Glomerular visceral epithelial cell (primary cell): ENCODE results near the gene HS6ST1.

Experiments
- DNase-seq: peaks from one replicate; pipeline ENCODE4 v3.0.0-alpha.2; 2016; ENCODE audit errors: extremely low spot score

HS6ST1 gene

DNA sequence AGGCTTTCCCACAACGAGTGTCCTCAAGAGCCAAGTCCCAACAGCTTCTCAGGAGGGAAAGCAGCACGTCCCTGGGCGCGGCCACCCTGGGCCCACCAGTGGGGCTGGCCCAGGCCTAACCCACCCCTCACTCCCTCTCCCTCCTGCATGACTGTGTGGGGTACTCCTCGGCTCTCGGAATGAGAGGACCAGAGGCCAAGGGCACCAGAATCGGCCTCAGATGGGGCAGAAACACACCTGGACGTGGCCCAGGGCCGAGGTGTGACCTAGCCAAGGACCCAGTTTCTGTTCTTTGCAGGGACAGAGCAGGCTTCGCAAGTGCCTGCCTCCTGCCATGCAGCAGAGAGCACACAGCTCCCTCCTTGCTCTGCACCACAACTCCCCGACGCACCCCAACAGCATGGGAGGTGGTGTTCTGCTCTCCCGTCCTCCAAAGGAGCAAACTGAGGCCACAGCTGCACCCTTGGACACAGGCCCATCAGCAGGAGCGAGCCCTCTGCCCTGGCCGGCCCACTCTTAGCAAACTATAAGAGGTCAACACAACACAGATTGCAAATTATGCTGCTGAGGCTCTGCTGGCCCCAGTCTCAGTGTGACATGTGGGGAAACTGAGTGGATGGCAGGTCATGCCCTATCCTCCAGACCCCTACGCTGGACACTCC lies 19.7 kb downstream of the HS6ST1 start:
- DNase-seq: no peak

- DNase-seq: no peak
Observed at GRCh38 chr2:128298286-128298685, 20.4 kb downstream of the HS6ST1 start.

DNA sequence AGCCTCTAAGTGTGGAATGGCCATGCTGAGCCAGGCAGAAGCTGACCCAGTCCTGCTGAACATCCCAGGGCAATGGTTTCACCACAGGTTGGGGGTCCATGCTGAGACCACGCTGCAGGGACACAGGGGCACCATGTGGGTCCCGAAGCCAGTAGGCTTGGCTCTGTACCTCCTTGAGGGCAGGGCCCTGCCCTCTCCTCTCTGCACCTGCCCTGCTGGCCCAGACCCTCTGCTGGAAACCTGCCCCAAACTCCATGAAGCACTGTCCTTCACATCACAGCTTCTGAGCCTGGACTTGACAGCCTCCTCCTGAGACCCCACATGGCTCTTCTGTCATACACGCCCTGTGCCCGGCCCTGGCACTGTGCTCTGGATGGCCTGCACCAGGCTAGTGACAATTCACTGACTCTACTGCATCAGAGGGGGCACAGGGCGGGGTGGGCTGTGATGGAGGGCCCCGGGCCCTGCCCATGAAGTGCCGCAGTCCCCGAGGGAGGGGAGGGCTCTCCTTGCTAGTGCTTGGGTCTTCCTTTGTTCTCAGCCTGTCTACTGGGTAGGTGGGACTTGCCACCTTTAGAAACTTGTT lies 24.7 kb downstream of the HS6ST1 start:
- DNase-seq: no peak

DNA sequence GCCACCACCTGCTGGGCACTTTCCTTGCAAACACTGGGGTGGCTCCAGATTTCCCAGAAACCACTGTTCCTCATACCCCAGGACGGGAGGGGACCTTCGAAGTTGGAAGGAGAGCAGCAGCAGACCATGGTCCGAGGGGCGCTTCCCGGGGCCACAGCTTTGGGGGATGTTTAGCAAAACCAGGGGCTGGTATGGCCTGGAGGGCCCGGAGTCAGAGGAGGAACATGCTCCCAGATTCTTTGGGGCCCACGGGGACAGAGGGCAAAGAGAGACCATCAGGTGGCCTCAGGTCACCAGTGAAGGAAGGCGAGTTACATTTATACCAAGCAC lies 25.3 kb downstream of the HS6ST1 start:
- DNase-seq: no peak

- peak; percentile 16 for DNase-seq
Observed at GRCh38 chr2:128292599-128293425, 25.9 kb downstream of the HS6ST1 start.

DNA sequence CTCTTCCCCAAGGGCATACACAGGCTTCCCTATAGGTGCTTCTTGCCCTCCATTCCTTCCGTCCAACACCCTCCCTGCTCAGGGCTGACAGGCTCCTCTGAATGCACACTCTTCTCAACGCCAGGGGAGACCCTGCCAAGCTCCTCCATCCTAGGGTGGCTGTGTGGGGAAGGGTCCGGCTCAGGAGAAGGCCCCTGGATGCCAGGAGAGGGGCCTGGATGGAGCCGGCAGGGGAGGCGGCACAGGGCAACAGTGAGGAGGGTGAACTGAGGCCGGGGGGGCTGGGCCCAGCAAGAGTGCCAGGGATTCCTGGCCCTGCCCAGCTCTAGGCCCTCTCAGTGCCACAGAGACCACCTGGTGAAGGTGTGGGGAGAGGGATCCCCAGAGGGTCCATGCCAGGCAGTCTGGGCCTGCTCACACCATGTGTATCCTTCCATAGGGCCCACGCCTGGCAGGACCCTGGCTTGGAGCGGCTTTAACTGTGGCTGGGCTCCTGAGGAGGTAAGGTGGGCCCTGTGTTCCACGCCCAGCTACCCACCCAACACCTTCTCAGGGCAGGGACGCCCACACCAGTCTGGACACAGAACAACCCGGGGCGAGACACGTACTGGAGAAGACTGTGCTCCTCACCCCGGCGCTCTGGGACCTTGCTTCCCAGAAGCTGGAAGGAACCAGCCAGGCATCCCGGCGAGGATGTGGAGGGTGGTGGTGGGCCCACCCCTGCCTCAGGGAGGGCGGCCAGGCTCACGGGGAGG lies 26.6 kb downstream of the HS6ST1 start:
- DNase-seq: no peak

GRCh38 chr2:128291161-128291843 lies 27.4 kb downstream of the HS6ST1 start:
- no peak for DNase-seq

- DNase-seq: no peak
Observed at GRCh38 chr2:128290356-128290755, 28.3 kb downstream of the HS6ST1 start.

DNA sequence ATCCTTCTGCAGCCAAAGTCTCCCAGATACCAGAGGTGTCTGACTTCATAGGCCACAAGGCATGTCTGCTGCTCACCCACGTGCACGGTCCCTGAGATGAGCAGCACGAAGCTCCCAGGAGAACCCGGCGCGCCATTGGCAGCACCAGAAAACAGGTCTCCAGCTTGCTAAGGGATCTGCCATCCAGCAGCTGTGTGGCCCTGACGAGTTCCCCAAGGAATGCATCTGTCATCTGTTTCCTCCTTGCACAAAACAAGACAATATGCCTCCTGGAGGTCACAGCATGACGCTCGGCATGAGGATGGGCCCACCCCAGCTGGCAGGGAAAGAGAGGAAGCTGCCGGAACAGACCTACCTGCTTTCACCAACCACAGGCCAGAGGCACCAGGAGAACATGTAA lies 29.2 kb downstream of the HS6ST1 start:
- DNase-seq: no peak

DNA sequence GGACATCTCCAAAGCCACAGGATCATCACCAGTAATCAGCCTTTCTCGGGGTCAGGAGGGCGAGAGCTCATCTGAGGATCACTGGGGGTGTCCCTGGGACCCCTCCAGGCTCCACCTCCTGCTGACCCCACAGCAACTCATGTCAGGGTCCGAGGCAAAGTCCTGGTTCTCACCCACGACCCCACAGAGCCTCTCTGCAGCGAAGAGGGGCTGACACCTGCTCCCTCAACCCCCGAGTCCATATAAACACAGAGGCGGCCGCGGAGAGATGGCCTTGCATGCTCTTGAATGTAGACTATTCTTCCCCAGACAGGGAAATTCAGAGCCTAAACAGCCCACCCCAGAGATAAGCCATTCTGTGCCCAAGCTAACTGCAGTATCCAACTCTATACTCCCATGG lies 29.9 kb downstream of the HS6ST1 start:
- no peak for DNase-seq

DNA sequence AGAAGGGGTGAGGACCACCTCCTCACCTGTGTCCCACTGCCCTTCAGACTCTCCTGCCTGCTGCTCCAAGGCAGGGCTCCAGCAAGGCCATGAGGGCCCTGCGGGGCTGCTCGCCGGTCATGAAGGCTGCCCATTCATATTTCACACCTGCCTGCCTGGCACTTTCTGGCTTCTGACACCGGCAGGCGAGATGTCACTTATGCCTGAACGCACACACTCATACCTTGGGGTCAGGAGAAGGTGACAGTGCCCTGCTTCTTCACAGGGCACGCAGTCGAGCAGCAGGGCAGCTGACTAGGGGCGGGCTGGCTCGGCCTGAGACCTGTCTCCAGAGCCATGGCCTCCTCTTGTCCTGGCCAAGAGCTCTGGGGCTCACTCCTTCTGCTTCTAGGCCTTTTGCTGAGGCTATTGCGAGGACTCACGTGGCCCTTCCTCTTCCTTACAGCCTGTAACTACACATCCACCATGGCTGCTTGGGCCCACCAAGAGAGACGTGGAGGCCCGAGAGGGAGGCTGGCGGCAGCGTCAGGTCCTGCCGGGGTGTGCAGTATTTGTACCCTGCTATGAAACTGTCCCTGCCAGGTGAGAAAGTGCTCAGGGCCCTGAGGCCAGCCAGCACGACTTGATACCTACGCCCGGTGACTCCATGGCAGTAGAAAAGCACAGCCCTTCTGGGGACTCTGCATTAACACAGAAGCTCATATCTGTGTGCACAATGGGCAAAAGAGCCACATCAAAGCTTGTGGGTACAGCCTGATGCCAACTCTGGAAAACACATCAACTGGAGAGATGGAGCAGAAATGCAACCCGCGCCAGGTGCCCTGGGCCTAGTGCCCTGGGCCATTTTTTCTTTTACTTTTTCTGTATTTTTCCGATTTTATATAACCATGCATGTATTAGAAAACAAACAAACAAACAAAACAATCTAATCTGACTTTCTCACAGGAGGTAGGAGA lies 30.6 kb downstream of the HS6ST1 start:
- no peak for DNase-seq

GRCh38 chr2:128286905-128287779 lies 31.5 kb downstream of the HS6ST1 start:
- DNase-seq: no peak

DNA sequence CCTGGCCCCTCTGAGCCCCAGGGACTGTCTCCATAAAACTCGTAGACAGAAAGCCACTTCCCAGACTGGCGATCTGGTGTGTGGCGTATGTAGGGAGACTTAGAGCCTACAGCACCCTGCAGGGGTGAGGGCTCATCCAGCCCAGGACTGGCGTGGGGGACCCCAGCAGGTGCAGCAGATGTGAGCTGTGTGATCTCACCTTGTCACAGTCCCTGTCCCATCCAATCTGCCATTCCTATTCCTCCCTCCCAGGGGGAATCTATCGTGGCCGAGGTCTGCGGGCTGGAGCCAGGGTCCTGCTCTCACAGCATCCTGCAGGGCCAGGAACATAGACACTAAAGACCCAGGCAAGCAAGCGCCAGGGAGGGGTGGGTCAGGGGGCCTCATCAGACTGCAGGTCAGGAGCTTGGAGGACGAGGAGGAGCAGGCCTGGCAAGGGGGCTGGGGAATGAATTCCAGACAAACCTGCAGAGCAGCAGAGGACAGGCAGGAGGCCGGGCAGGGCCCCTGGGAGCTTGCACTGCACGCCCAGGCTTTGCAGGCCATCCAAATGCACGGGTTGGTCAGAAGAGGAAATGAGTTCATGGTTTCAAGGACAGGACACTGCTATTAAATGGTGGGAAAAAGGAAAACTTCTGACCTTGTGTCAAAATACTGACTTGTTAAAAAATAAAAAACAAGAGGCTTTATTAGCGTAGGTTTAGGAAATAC lies 32.5 kb downstream of the HS6ST1 start:
- DNase-seq: no peak

DNA sequence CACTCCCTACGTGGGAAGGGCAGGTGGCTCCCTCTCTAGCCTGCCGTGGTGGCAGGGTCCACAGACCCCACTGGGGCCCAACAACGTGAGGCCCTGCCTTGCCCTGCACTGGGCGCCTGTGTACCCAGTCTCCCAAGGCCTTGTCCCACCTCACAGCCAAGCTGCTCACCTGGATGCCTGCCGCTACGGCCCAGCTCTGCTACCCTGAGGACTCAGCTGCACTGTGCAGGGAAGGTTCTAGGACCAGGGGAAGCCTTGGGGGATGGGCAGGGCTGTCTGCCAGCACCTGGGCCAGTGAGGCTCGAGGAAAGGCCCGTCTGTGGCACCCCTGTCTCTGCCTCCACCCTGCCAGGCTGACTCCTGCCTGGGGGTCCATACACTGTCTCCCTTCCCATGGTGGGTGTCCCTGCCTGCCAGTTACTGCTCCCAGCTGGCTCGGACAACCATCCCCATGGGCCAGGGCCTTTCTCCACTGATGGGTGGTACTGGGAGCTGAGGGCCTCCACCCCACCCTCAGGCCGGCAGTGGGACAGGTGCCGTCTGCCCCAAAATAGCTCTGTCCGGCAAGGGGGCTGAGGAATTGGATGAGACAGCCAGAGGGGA lies 33.2 kb downstream of the HS6ST1 start:
- no peak for DNase-seq

DNA sequence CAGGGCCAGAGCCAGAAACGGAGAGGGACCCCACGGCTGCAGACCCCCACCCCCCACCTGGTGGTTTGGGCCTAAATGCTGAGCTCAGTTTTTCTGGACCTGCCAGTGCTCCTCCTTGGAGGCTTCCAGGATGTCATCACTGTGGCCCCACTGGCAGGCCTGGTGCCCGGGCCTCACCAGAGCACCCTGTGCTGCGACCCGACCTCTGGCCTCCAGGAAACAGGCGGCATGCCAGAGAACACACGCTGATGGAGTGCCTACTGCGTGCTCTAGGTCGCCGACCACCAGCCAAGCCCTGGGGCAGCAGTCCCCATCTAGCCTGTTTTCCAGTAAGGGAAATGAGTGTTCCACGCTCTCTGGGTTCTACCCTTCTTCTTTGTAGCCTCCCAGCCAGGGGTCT lies 33.8 kb downstream of the HS6ST1 start:
- DNase-seq: no peak

DNA sequence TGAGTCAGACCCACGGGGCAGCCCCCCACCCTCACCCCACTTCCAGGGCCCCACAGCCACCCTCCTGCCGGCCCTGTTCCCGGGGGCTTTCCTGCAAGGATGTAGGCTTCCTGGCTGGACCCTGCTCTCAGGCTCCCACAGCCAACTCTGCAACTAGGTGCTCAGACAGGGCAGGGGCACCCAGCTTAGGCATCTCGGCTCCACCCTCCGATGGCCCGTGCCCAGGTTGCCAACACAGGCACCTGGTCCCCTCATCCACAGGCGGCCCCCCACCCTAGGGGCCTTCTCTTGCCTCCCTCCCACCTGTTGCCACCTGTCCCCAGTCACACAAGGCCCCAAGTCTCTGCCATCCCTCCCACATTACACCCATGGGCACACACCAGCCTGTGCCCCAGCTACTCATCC lies 34.6 kb downstream of the HS6ST1 start:
- DNase-seq: no peak

DNA sequence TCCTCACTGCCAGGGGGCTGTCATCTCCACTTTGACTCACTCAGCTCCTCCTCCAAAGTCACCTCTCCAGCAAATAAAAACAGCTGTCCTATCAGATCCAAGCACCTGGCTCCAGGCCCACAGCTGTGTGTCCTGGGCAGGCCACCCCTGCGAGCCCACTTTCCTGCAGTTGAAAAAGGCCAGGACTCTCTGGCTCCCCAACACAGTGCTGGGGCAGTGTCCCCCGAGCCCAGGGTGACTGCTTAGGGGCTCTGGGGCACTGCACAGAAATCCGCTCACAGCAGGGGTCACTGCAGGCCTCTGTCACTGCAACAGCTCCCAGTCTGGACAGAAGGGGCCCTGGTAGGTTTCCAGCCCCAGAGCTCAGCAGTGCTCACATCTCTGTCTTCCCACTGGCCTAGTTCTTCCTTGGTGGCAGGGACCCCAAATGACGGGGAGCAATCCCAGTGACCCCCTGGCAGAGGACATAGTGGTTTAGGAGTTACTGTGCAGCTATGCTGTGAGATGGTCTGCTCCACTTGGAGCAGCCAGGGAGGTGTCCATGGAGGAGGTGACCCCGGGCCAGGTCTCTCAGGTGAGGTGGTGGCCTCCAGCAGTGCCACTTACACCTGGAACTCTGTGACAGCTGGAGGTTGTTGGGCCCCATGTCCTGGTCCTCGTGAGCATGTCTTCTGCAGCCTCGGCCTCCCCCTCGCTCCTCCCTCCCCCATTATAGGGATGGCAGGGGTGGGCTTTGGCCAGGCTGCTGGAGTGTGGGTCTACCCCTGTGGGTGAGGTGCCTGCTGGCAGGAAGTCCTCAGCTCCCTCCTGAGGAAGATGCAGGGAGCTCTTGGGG lies 35.5 kb downstream of the HS6ST1 start:
- no peak for DNase-seq
